GM19328 (cell line): ENCODE measurements around the gene IL17REL.
A peak's percentile ranks its signal among the peaks of the same experiment; 100 is the strongest.
"Not testable (repeated sequence)": the region's sequence is repeated elsewhere in the genome, so short reads cannot be mapped to it uniquely, and the experiment has no call there.

Experiments
- ATAC-seq: cut with Tn5 transposase; IDR thresholded peaks from one replicate; pipeline ENCODE4 v1.9.1; 2021; ENCODE audit warnings: mild to moderate bottlenecking, moderate library complexity; ENCODE audit not compliant: unreplicated experiment

The IL17REL gene

DNA sequence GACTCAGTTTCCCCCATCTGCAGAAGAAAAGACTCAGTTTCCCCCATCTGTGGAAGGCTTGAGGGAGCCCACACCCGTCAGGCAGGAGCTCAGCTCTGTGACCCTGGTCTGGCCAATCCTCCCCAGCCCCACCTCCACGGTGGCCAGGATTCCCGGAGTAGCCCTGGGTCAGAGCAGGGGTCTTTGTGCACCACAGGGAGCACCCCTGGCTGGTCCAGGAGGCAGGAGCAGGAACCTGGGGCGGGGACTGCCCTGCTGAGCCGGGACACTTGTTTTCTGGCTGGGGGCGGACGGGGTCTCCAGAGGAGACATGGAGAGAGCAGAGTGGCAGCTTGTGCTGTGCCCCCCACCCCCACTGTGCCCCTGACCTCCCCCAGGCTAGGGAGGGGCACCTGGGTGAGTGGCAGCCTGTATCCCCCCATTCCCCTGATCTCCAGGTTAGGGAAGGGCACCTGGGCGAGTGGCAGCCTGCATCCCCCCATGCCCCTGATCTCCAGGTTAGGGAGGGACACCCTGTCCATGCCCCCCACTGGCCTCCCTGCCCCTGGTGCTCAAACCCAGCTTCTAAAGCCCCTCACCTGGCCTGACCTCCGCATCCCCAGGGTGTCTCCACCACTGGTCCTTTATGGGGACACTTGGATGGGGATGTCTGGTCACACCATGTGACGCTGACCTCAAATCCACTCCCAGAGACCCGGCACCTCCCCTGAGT lies 18.8 kb downstream of the IL17REL start:
- no peak for ATAC-seq

GRCh38 chr22:49992921-49993648 lies 19.5 kb downstream of the IL17REL start:
- ATAC-seq, result no peak

- no peak for ATAC-seq
Measured at GRCh38 chr22:49991907-49992533, 20.5 kb downstream of the IL17REL start.

- ATAC-seq, result no peak
Measured at GRCh38 chr22:49991167-49991566, 21.4 kb downstream of the IL17REL start.

DNA sequence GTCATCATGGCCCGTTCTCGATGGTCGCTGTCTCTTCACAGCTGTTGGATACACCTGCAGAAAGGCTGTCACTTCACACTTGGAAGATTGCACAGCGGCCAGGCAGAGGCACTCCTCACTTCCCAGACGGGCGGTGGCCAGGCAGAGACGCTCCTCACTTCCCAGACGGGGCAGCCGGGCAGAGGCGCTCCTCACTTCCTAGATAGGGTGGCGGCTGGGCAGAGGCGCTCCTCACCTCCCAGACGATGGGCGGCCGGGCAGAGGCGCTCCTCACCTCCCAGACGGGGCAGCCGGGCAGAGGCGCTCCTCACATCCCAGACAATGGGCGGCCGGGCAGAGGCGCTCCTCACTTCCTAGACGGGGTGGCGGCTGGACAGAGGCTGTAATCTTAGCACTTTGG lies 22.7 kb downstream of the IL17REL start:
- ATAC-seq, result not testable (repeated sequence)

DNA sequence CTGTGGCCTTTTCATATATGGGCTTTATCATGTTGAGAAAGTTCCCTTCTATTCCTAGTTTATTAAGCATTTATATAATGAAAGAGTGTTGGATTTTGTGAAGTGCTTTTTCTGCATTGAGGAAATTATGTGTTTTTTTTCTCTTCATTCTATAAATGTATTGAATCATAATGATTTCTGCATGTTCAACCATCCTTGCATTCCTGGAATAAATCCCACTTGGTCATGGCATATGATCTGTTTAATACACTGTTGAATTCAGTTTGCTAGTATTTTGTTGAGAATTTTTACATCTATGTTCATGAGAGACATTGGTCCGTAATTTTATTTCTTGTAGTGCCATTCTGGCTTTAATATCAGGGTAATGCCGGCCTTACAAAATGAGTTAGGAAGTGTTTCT lies 26.2 kb downstream of the IL17REL start:
- ATAC-seq, result no peak

DNA sequence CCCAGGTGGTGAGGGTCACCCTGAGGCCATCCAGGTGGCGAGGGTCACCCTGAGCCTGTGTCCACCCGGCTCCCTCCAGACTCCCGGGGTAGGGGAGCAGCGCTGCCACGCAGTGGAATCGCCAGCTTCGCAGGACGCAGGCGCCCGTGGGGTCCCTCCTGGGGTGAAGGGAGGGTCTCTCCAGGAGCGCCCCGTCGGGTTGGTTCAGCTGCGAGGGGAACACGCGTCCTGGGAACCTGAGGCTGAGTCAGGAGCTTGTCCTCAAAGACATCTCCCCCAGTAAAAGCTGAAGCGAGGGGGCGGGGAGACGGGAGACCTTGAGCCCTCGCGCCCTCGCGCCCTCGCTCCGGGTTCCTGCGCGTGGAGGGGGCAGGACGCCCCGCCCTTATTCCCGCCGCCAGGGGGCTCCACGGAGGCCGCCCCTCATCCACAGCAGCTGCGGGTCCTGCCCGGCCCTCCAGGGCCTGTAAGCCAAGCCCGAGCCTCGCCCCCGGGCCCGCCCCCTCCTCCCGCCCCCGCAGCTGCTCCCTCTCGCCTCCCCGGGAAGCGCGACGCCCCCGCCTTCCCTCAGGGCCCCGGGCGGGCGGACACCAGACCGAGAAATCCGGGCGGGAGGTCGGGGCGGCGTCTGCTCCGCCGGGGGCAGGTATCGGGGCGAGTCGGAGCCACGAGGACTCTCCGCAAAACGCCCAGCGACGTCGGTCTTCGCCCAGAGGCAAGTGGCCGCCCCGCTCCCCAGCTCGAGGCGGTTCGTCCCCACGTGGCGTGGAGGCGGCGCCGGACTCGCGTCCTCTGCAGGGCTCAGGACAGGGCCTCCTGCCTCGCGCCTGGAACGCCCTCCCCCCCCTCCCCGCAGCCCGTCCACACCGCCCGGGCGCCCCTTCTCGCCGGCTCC lies 29.2 kb downstream of the IL17REL start:
- ATAC-seq, result no peak

GRCh38 chr22:49981799-49982198 lies 30.8 kb downstream of the IL17REL start:
- ATAC-seq, result not testable (repeated sequence)

- no peak for ATAC-seq
Measured at GRCh38 chr22:49979587-49980264, 32.8 kb downstream of the IL17REL start.

DNA sequence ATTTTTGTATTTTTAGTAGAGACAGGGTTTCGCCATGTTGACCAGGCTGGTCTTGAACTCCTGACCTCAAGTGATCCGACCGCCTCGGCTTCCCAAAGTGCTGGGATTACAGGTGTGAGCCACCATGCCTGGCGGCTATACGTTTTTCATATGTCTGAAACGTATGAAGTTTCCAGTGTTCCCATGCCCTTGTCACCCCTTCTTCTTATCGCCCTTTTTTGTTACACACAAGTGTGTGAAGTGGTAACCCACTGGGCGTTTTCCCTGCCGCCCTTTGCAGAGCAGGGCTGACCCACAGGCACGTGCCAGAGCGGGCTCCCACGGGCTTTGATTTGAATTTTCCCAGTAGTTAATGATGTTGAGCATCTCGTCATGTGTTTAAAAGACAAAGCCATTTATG lies 35.0 kb downstream of the IL17REL start:
- ATAC-seq, result no peak

- ATAC-seq, result no peak
Measured at GRCh38 chr22:49976439-49977175, 36.0 kb downstream of the IL17REL start.

DNA sequence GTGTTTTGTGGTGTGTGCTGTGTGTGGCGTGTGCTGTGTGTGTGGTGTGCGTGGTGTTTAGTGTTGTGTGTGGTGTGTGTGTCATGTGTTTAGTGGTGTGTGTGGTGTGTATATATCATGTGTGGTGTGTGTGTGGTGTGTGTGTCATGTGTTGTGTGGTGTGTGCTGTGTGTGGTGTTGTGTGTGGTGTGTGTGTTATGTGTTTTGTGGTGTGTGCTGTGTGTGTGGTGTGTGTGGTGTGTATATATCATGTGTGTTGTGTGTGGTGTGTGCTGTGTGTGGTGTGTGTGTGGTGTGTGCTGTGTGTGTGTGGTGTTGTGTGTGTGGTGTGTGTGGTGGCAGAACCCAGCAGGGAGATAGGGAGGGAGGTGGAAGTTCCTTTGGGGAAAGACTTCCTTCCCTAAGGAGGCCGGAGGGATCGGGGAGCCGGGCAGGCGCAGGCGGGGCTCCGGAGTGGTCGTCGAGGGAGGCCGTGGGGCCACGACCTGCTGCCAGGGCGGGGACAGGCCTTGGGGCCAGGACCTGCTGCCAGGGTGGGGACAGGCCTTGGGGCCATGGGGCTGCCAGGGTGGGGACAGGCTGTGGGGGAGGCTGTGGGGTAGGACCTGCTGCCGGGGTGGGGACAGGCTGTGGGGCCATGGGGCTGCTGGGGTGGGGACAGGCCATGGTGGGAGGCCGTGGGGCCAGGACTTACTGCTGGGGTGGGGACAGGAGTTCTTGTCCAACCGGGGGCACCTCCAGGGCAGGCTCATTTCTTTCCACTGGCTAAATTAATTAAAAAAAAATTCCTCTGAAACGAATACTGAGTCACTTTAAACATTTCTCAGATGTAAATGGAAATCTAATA lies 36.8 kb downstream of the IL17REL start:
- no peak for ATAC-seq

GRCh38 chr22:49973018-49973961 lies 39.3 kb downstream of the IL17REL start:
- ATAC-seq, result no peak

DNA sequence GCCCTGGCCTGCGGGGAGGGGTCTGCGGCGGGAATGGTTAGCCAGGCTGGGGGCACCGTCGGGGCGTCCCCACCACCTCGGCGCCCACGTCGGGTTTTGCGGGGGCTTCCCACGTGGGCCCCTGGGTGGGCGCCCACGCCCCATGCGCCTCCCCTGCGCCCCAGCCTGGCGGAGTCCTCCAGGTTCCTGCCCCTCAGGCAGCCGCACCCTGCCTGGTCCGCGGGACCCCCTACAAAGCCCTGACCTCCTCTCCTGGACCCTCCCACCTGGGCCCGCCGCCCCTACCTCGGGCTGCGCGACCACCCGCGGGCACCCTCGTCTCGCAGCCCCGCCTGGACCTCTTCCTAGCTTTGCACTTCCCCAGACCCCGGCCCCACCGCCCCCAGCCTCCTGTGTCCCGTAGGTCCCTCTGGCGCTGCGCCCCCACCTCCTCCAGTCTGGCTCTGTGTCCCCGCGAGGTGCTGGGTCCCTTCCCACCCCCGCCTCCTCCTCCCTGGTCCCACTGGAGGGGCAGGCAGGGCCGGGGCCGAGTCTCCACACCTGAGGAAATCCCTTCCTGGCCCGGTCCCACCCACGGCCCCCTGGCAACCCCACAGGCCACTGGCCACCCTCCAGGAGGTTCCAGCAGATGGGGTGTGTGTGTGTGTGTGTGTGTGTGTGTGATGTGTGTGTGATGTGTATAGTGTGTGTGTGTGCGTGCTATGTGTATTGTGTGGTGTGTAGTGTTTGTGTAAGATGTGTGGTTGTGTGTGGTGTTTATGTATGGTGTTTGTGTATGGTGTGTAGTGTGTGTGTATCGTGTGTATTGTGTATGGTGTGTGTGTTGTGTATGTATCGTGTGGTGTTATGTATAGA lies 40.2 kb downstream of the IL17REL start:
- no peak for ATAC-seq

GRCh38 chr22:49971232-49972162 lies 41.1 kb downstream of the IL17REL start:
- ATAC-seq, result peak; percentile 20
